GM23338 (cell line): ENCODE results near the gene PTGIR. TPM values are rescaled to one million over a fixed set of nuclear protein-coding genes. Genes with fewer than 3 reads are reported as not detected.

Source experiments
- ATAC-seq: fragments of 200-7000 bp; cut with Tn5 transposase; 3 replicates; pipeline ENCODE4 v1.9.1; 2020
- DNase-seq: peaks from one replicate; pipeline ENCODE4 v3.0.0-alpha.2; 2015; ENCODE audit warnings: low spot score
- H2AFZ ChIP-seq: fragments of 200-600 bp; sonication (generic); 2 replicates; pipeline ENCODE4 v1.8.0; 2016; ENCODE audit warnings: antibody characterized with exemption, mild to moderate bottlenecking, moderate library complexity
- H3F3A ChIP-seq: fragments of 200-600 bp; sonication (generic); replicated peaks from 2 replicates; pipeline ENCODE4 v1.8.0; 2017; ENCODE audit warnings: antibody characterized with exemption, mixed run types, low read depth
- H3K27ac ChIP-seq: fragments of 200-600 bp; sonication (generic); 2 replicates; pipeline ENCODE4 v1.6.1; 2016; ENCODE audit warnings: low read depth
- H3K27me3 ChIP-seq: fragments of 200-600 bp; sonication (generic); 2 replicates; pipeline ENCODE4 v1.8.0; 2016; ENCODE audit warnings: mild to moderate bottlenecking, mixed run types, moderate library complexity; ENCODE audit not compliant: insufficient read depth
- H3K36me3 ChIP-seq: fragments of 200-600 bp; sonication (generic); 2 replicates; pipeline ENCODE4 v1.8.0; 2016; ENCODE audit warnings: mild to moderate bottlenecking; ENCODE audit not compliant: insufficient read depth
- H3K4me1 ChIP-seq: fragments of 200-600 bp; sonication (generic); 2 replicates; pipeline ENCODE4 v1.8.0; 2016; ENCODE audit warnings: mild to moderate bottlenecking, moderate library complexity; ENCODE audit not compliant: insufficient read depth
- H3K4me2 ChIP-seq: fragments of 200-600 bp; sonication (generic); 2 replicates; pipeline ENCODE4 v1.7.1; 2017; ENCODE audit warnings: mixed run types
- H3K4me3 ChIP-seq: fragments of 200-600 bp; sonication (generic); 2 replicates; pipeline ENCODE4 v1.6.1; 2016; ENCODE audit warnings: mixed run types
- H3K79me2 ChIP-seq: fragments of 200-600 bp; sonication (generic); replicated peaks from 2 replicates; pipeline ENCODE4 v1.8.0; 2017; ENCODE audit warnings: mild to moderate bottlenecking; ENCODE audit not compliant: insufficient read depth
- H3K9me2 ChIP-seq: fragments of 200-600 bp; sonication (generic); 2 replicates; pipeline ENCODE4 v1.8.0; 2017; ENCODE audit not compliant: insufficient read depth
- H4K20me1 ChIP-seq: fragments of 200-600 bp; sonication (generic); replicated peaks from 2 replicates; pipeline ENCODE4 v1.8.0; 2017; ENCODE audit warnings: mild to moderate bottlenecking; ENCODE audit not compliant: insufficient read depth
- H3K27ac Mint-ChIP-seq: 2 replicates; pipeline ENCODE4 v1.8.0; 2020; ENCODE audit warnings: inconsistent platforms, mild to moderate bottlenecking, moderate library complexity, mixed read lengths
- H3K27me3 Mint-ChIP-seq: 3 replicates; pipeline ENCODE4 v1.8.0; 2022; ENCODE audit warnings: low read depth, mild to moderate bottlenecking, moderate library complexity, mixed read lengths, inconsistent platforms; ENCODE audit not compliant: insufficient read depth, poor library complexity
- H3K36me3 Mint-ChIP-seq: 3 replicates; pipeline ENCODE4 v1.8.0; 2021; ENCODE audit warnings: low read depth, mild to moderate bottlenecking, inconsistent platforms, moderate library complexity, mixed read lengths
- H3K4me1 Mint-ChIP-seq: 3 replicates; pipeline ENCODE4 v1.8.0; 2020; ENCODE audit warnings: mild to moderate bottlenecking, inconsistent platforms, mixed read lengths
- H3K4me3 Mint-ChIP-seq: 3 replicates; pipeline ENCODE4 v1.8.0; 2021; ENCODE audit warnings: moderate library complexity, mild to moderate bottlenecking, inconsistent platforms, mixed read lengths
- H3K9me3 Mint-ChIP-seq: 3 replicates; pipeline ENCODE4 v1.8.0; 2020; ENCODE audit warnings: moderate library complexity, mild to moderate bottlenecking, inconsistent platforms, mixed read lengths
- CREB1 ChIP-seq: fragments of 250-450 bp; sonication (Bioruptor Pico); IDR thresholded peaks from 2 replicates; pipeline ENCODE4 v1.5.0; 2020; ENCODE audit warnings: low read depth, mild to moderate bottlenecking, moderate library complexity
- EZH2 ChIP-seq: fragments of 200-600 bp; sonication (generic); IDR thresholded peaks from one replicate; pipeline ENCODE4 v1.8.0; 2017; ENCODE audit warnings: antibody characterized with exemption, mild to moderate bottlenecking, low read depth; ENCODE audit not compliant: unreplicated experiment
- POLR2AphosphoS5 ChIP-seq: IDR thresholded peaks from 2 replicates; pipeline ENCODE4 v1.6.1; 2016; ENCODE audit warnings: antibody characterized with exemption, low read depth
- REST ChIP-seq: IDR thresholded peaks from one replicate; pipeline ENCODE4 v1.6.1; 2018; ENCODE audit warnings: antibody characterized with exemption; ENCODE audit not compliant: unreplicated experiment
- STAT1 ChIP-seq: IDR thresholded peaks from one replicate; pipeline ENCODE4 v1.6.1; 2016; ENCODE audit warnings: antibody characterized with exemption; ENCODE audit not compliant: unreplicated experiment
- ZNF114 ChIP-seq: fragments of 250-450 bp; sonication (Bioruptor Pico); IDR thresholded peaks from 2 replicates; pipeline ENCODE4 v1.5.0; 2020; ENCODE audit warnings: mild to moderate bottlenecking, moderate library complexity
- ZNF462 ChIP-seq: fragments of 250-450 bp; sonication (Bioruptor Pico); IDR thresholded peaks from 2 replicates; pipeline ENCODE4 v1.5.0; 2020; ENCODE audit warnings: mild to moderate bottlenecking, moderate library complexity
- polyA plus RNA-seq: library from polyadenylated mRNA; unstranded; fragments of >200 nt; fragmentation: Nextera tagmentation; extraction: Ambion mirVana; gene quantifications from 2 replicates; pipeline ENCODE4 v1.2.1, GENCODE V29; 2016
- total RNA-seq: library from RNA; depleted of rRNA; stranded (reverse); fragments of >200 nt; shearing (Covaris generic); gene quantifications from 2 replicates; pipeline ENCODE4 v1.2.3, GENCODE V29; 2014
- TF ChIP-seq, protein P1 (sequence below): IDR thresholded peaks from 2 replicates; pipeline ENCODE4 v1.6.1; 2016; ENCODE audit warnings: antibody characterized with exemption

PTGIR gene
- total and polyA plus RNA-seq, 2 experiments from 2014 or later = not detected

GRCh38 chr19:46639358-46640182 is 14.7 kb upstream of the PTGIR start:
- DNase-seq = peak; percentile 74
- no peak overlapping the region; the same call in 2 of the 3 replicates for H3K4me3 Mint-ChIP-seq
- Histone ChIP-seq H2AFZ (peak overlapping the region; percentile 97), H3F3A (peaks cover 12% of the 10 kb centered on the region; the same call in 1 of the 2 replicates), H3K4me1 (peaks cover 17% of the 10 kb centered on the region; the same call in 1 of the 2 replicates), H3K79me2 (no peaks in the 10 kb centered on the region), H3K9me2 (no peaks in the 10 kb centered on the region), H3K27ac (peak overlapping the region; percentile 55; the same call in 1 of the 2 replicates), H3K4me3 (peak overlapping the region; percentile 82), H4K20me1 (no peaks in the 10 kb centered on the region), H3K4me2 (peak overlapping the region; percentile 89), H3K36me3 (no peaks in the 10 kb centered on the region), H3K27me3 (peaks cover 75% of the 10 kb centered on the region)
- TF ChIP-seq, protein P1, sequence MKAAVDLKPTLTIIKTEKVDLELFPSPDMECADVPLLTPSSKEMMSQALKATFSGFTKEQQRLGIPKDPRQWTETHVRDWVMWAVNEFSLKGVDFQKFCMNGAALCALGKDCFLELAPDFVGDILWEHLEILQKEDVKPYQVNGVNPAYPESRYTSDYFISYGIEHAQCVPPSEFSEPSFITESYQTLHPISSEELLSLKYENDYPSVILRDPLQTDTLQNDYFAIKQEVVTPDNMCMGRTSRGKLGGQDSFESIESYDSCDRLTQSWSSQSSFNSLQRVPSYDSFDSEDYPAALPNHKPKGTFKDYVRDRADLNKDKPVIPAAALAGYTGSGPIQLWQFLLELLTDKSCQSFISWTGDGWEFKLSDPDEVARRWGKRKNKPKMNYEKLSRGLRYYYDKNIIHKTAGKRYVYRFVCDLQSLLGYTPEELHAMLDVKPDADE = no peak
- TF ChIP-seq STAT1 (no peak), CREB1 (CRISPR knock-in tag) (peak; percentile 55), POLR2AphosphoS5 (peak; percentile 71), ZNF114 (CRISPR knock-in tag) (no peak)
- no peaks in the 10 kb centered on the region; the same call in 2 of the 3 replicates for H3K9me3 Mint-ChIP-seq
- H3K36me3 Mint-ChIP-seq = no peaks in the 10 kb centered on the region
- no peak overlapping the region for H3K27ac Mint-ChIP-seq
- H3K27me3 Mint-ChIP-seq = peaks cover 29% of the 10 kb centered on the region
- peaks cover 2% of the 10 kb centered on the region; the same call in 1 of the 3 replicates for H3K4me1 Mint-ChIP-seq
- peak; percentile 63 for ATAC-seq

GRCh38 chr19:46637224-46637623 is 12.3 kb upstream of the PTGIR start:
- Histone ChIP-seq H3K9me2 (no peaks in the 10 kb centered on the region), H3F3A (peaks cover 14% of the 10 kb centered on the region; the same call in 1 of the 2 replicates), H2AFZ (no peak overlapping the region), H3K27ac (no peak overlapping the region), H3K36me3 (no peaks in the 10 kb centered on the region), H3K27me3 (peaks cover 82% of the 10 kb centered on the region), H3K4me1 (peaks cover 21% of the 10 kb centered on the region; the same call in 1 of the 2 replicates), H3K79me2 (no peaks in the 10 kb centered on the region), H3K4me3 (no peak overlapping the region), H3K4me2 (no peak overlapping the region), H4K20me1 (no peaks in the 10 kb centered on the region; the same call in 1 of the 2 replicates)
- no peaks in the 10 kb centered on the region; the same call in 2 of the 3 replicates for H3K9me3 Mint-ChIP-seq
- DNase-seq = no peak
- H3K36me3 Mint-ChIP-seq = no peaks in the 10 kb centered on the region
- peaks cover 9% of the 10 kb centered on the region for H3K4me1 Mint-ChIP-seq
- ATAC-seq = no peak
- no peak overlapping the region for H3K4me3 Mint-ChIP-seq
- H3K27me3 Mint-ChIP-seq = peaks cover 48% of the 10 kb centered on the region
- no peak overlapping the region for H3K27ac Mint-ChIP-seq
- TF ChIP-seq EZH2 = no peak
- no peak for TF ChIP-seq REST
- TF ChIP-seq ZNF462 (CRISPR knock-in tag) = no peak
- TF ChIP-seq, protein P1 = no peak
